ENCODE results near the gene CTSW.

The CTSW gene

DNA sequence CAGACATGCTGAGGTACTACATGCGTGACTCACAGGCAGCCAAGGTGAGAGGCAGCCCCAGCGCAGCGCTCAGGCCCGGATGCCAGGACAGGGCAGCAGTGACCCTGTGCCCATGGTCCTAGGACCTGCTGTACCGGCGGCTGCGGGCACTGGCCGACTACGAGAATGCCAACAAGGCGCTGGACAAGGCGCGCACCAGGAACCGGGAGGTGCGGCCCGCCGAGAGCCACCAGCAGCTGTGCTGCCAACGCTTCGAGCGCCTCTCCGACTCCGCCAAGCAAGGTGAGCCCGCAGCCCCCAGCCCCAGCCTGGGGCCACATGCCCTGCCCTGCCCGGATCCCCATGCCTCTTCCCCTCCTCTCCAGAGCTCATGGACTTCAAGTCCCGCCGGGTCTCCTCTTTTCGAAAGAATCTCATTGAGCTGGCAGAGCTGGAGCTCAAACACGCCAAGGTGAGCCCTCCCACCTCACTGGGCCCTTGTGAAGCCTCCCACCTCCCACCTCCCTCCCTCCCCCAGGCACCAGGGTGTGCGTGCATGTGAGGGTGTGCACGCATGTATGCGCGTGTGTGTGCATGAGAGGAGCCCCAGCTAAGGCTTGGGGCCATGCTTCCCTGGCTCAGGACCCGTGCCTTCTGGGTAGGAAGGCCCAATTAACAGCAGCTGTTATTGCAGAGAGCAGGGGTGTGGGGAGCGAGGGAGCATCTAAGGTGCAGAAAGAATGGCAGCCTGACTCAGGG, 27.0 kb upstream of the CTSW start:
- Histone ChIP-seq H3K9me3 (ENCODE audit: control insufficient read depth, low read length) (no peaks in the 10 kb centered on the region), H3K79me2 (peaks cover 3% of the 10 kb centered on the region), H3K4me3 (ENCODE audit: low read depth, low read length) (no peak overlapping the region), H3K4me2 (ENCODE audit: low read length) (no peak overlapping the region), H3K27ac (no peak overlapping the region), H3K4me1 (peaks cover 6% of the 10 kb centered on the region), H3K36me3 (ENCODE audit: control insufficient read depth, insufficient read depth, low read length) (no peaks in the 10 kb centered on the region), H3K9ac (no peak overlapping the region), H3K27me3 (ENCODE audit: control insufficient read depth, insufficient read depth, low read length) (no peaks in the 10 kb centered on the region), H2AFZ (no peak overlapping the region)
- TF ChIP-seq, protein P1, sequence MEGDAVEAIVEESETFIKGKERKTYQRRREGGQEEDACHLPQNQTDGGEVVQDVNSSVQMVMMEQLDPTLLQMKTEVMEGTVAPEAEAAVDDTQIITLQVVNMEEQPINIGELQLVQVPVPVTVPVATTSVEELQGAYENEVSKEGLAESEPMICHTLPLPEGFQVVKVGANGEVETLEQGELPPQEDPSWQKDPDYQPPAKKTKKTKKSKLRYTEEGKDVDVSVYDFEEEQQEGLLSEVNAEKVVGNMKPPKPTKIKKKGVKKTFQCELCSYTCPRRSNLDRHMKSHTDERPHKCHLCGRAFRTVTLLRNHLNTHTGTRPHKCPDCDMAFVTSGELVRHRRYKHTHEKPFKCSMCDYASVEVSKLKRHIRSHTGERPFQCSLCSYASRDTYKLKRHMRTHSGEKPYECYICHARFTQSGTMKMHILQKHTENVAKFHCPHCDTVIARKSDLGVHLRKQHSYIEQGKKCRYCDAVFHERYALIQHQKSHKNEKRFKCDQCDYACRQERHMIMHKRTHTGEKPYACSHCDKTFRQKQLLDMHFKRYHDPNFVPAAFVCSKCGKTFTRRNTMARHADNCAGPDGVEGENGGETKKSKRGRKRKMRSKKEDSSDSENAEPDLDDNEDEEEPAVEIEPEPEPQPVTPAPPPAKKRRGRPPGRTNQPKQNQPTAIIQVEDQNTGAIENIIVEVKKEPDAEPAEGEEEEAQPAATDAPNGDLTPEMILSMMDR (IDR thresholded peaks at IDR 0.05), result no peak

DNA sequence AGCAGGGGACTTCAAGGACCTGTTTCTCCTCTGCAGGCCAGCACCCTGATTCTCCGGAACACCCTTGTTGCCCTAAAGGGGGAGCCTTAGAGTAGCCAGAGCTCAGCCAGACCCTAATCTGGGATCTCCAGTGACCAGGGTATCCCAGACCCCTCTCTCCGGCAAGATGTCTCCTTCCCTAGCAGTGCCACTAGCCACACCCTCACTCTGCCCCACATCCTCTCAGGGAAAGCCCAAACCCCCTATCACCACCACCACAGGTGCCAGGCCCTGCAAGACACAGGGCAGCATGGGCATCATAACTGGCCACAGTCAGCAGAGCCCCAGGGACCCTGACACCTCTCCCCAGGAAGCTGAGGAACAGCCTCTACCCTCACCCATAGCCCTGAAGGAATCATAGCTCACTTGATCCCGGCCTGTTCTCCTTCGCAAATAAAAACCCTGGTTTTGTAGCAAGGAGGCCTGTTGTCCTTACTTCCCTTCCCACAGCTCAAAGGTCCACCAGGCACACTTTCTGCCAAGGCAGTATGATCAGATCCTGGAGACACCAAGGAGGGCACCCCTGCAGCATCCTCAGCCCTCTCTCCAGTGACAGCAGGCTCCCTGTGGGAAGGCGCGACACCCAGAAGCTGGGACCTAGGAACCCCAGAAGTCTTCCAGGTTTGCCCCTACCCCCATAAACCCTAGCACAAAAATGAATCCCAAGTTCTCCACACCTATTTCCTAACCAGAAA, 26.2 kb upstream of the CTSW start:
- no peak overlapping the region for H2AFZ ChIP-seq
- H3K36me3 ChIP-seq (ENCODE audit: control insufficient read depth, insufficient read depth, low read length), result no peaks in the 10 kb centered on the region
- H3K4me3 ChIP-seq (ENCODE audit: low read depth, low read length), result no peak overlapping the region
- H3K9me3 ChIP-seq (ENCODE audit: control insufficient read depth, low read length), result no peaks in the 10 kb centered on the region
- no peak overlapping the region for H3K9ac ChIP-seq
- H3K27me3 ChIP-seq (ENCODE audit: control insufficient read depth, insufficient read depth, low read length), result no peaks in the 10 kb centered on the region
- H3K4me1 ChIP-seq, result peaks cover 6% of the 10 kb centered on the region
- H3K79me2 ChIP-seq, result peaks cover 3% of the 10 kb centered on the region
- TF ChIP-seq, protein P1 (IDR thresholded peaks at IDR 0.05), result no peak
- no peak overlapping the region for H3K27ac ChIP-seq
- no peak overlapping the region for H3K4me2 ChIP-seq (ENCODE audit: low read length)

DNA sequence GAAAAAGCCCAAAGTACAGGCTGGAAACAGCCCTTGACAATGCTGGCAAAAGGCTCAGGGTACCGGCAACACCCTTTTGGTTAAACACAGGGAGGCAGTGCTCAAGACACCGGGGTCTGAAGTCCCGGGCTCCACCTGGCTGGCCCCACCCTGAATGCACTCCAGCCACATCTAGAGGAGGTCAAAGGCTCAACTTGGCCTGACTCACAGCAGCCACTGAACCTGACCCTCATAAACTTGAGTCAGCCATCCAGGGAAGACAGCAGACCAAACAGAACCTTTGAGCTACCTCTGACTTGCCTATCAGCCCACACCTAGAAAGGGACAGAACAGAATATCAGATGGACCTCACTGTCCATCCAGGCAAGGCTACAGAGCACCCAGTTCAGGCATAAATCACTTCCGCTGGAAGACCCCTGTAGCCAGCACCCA, 25.5 kb upstream of the CTSW start:
- no peak overlapping the region for H3K4me3 ChIP-seq (ENCODE audit: low read depth, low read length)
- H3K36me3 ChIP-seq (ENCODE audit: control insufficient read depth, insufficient read depth, low read length), result no peaks in the 10 kb centered on the region
- H3K9me3 ChIP-seq (ENCODE audit: control insufficient read depth, low read length), result no peaks in the 10 kb centered on the region
- no peak overlapping the region for H3K4me2 ChIP-seq (ENCODE audit: low read length)
- no peak overlapping the region for H3K27ac ChIP-seq
- no peak overlapping the region for H3K9ac ChIP-seq
- TF ChIP-seq, protein P1 (IDR thresholded peaks at IDR 0.05), result no peak
- H3K27me3 ChIP-seq (ENCODE audit: control insufficient read depth, insufficient read depth, low read length), result no peaks in the 10 kb centered on the region
- H3K79me2 ChIP-seq, result peaks cover 3% of the 10 kb centered on the region
- H2AFZ ChIP-seq, result no peak overlapping the region
- H3K4me1 ChIP-seq, result peaks cover 6% of the 10 kb centered on the region

DNA sequence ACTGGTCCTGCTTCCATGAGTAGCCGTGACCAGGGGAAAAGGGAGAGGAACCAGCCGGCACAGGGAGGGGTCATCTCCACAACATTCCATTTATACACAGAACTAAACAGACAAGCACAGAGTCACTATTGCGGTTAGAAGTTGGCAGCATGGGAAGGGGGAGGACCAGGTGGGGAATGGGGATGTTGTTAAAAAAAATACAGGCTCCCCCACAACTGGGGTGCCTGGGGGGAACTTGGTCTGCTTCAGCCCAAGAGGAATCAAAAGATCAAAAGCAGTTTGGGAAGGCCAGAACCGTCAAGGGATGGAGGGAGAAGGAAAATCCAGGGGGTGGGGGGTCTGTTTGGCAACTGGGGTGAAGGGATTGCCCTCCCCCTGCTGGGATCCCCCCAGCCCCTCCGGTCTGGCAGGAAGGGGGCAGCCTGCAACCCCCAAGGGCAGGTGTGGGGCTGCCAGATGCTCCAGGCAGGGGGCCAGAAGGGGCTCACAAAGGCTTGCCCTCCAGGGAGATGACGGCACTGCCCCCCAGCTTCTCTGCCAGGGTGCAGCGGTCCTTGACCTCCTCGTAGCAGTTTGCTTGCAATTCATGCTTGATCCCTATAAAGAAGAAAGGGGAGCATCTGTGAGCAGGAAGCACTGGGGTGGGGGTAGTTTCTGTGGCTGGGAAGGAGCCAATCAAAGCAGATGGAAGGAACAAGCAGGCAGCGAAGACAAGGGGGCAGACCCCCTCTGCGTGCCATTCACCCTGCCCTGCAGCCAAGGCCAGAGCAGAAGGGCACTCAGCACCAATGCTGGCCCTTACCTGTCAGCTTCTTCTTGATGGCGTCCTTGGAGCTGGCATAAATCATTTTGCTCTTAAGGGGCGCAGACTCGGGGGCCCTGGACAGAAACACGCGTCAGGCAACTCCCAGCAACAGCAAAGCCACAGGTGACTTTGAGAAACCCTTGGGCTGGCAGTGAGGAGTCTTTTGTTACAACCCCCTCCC, 24.5 kb upstream of the CTSW start:
- Histone ChIP-seq H3K4me2 (ENCODE audit: low read length) (no peak overlapping the region), H2AFZ (no peak overlapping the region), H3K9ac (no peak overlapping the region), H3K27ac (no peak overlapping the region), H3K36me3 (ENCODE audit: control insufficient read depth, insufficient read depth, low read length) (no peaks in the 10 kb centered on the region), H3K9me3 (ENCODE audit: control insufficient read depth, low read length) (no peaks in the 10 kb centered on the region), H3K4me1 (peaks cover 6% of the 10 kb centered on the region), H3K27me3 (ENCODE audit: control insufficient read depth, insufficient read depth, low read length) (no peaks in the 10 kb centered on the region), H3K79me2 (peaks cover 3% of the 10 kb centered on the region), H3K4me3 (ENCODE audit: low read depth, low read length) (no peak overlapping the region)
- TF ChIP-seq, protein P1 (IDR thresholded peaks at IDR 0.05), result no peak
